CD14-positive monocyte (primary cell): ENCODE measurements around the gene C12orf56. TPM values are rescaled to one million over a fixed set of nuclear protein-coding genes. Genes with fewer than 3 reads are reported as not detected.

ENCODE experiments used
- DNase-seq, 3 donors: peaks; one replicate each; pipeline ENCODE4 v3.0.0-alpha.2; 2011 to 2022
- H2AFZ ChIP-seq: 2 replicates; pipeline ENCODE4 v1.6.0; 2012; ENCODE audit warnings: mild to moderate bottlenecking, low read depth, low read length, inconsistent platforms; ENCODE audit not compliant: insufficient read depth, poor library complexity, severe bottlenecking
- H3K27ac ChIP-seq, 2 donors: 1 replicate in 1 of 2; 2 replicates in 1 of 2; pipeline ENCODE4 v1.5.1; 2012 to 2013; ENCODE audit warnings: low read length in 2 of 2, control low read depth in 1 of 2, inconsistent platforms in 1 of 2, low read depth in 1 of 2, mild to moderate bottlenecking in 1 of 2
- H3K27me3 ChIP-seq, 2 donors: one replicate each; pipeline versions ENCODE4 v1.6.0 to v1.6.1; 2011 to 2013; ENCODE audit warnings: low read length in 2 of 2; ENCODE audit not compliant: control insufficient read depth in 2 of 2, insufficient read depth in 2 of 2
- H3K36me3 ChIP-seq, 2 donors: replicated peaks in 1 of 2; 1 replicate in 1 of 2; 2 replicates in 1 of 2; pipeline versions ENCODE4 v1.5.1 to v1.6.1; 2012 to 2013; ENCODE audit warnings: low read length in 2 of 2, control low read depth in 1 of 2, inconsistent platforms in 1 of 2, mild to moderate bottlenecking in 1 of 2; ENCODE audit not compliant: insufficient read depth in 2 of 2, control insufficient read depth in 1 of 2
- H3K4me1 ChIP-seq, 2 donors: 1 replicate in 1 of 2; 2 replicates in 1 of 2; pipeline versions ENCODE4 v1.5.1 to v1.6.1; 2012 to 2013; ENCODE audit warnings: low read length in 2 of 2, control low read depth in 1 of 2, inconsistent platforms in 1 of 2, mild to moderate bottlenecking in 1 of 2, moderate library complexity in 1 of 2; ENCODE audit not compliant: insufficient read depth in 2 of 2, control insufficient read depth in 1 of 2
- H3K4me2 ChIP-seq: replicated peaks from 2 replicates; pipeline ENCODE3; 2012; ENCODE audit warnings: low read length, moderate library complexity, mild to moderate bottlenecking; ENCODE audit not compliant: poor library complexity, severe bottlenecking; ENCODE audit errors: extremely low read depth
- H3K4me3 ChIP-seq, 3 experiments: fragments of 200-600 bp in 1 of 3; sonication (generic) in 1 of 3; replicated peaks in 1 of 3; 1 replicate in 2 of 3; 2 replicates in 1 of 3; pipeline ENCODE4 v1.5.1; 2011 to 2013; ENCODE audit warnings: low read length in 3 of 3, mild to moderate bottlenecking in 3 of 3, control low read depth in 2 of 3, low read depth in 2 of 3, inconsistent platforms in 1 of 3, moderate library complexity in 1 of 3
- H3K79me2 ChIP-seq: 2 replicates; pipeline ENCODE4 v1.6.0; 2012; ENCODE audit warnings: mild to moderate bottlenecking, control low read depth, inconsistent platforms, low read length, moderate library complexity; ENCODE audit not compliant: insufficient read depth
- H3K9ac ChIP-seq: 2 replicates; pipeline ENCODE4 v1.6.0; 2017; ENCODE audit warnings: low read length, mild to moderate bottlenecking; ENCODE audit not compliant: insufficient read depth, poor library complexity, severe bottlenecking
- H3K9me3 ChIP-seq, 2 donors: replicated peaks in 1 of 2; 1 replicate in 1 of 2; 2 replicates in 1 of 2; pipeline versions ENCODE4 v1.5.1 to v1.6.1; 2012 to 2013; ENCODE audit warnings: low read length in 2 of 2, control low read depth in 1 of 2; ENCODE audit not compliant: control insufficient read depth in 1 of 2, insufficient read depth in 1 of 2
- H4K20me1 ChIP-seq: 2 replicates; pipeline ENCODE4 v1.6.0; 2012; ENCODE audit warnings: mild to moderate bottlenecking, low read length, control low read depth, moderate library complexity; ENCODE audit not compliant: insufficient read depth
- H3K27ac Mint-ChIP-seq, 7 donors: one replicate each; pipeline ENCODE4 v1.8.0; 2020; ENCODE audit warnings: mild to moderate bottlenecking in 7 of 7, mixed read lengths in 7 of 7, moderate library complexity in 6 of 7, inconsistent platforms in 2 of 7
- H3K27me3 Mint-ChIP-seq, 3 donors: one replicate each; pipeline ENCODE4 v1.8.0; 2021 to 2022; ENCODE audit warnings: low read depth in 3 of 3, mild to moderate bottlenecking in 3 of 3, mixed read lengths in 3 of 3, moderate library complexity in 3 of 3, inconsistent platforms in 1 of 3
- H3K36me3 Mint-ChIP-seq, 2 donors: one replicate each; pipeline ENCODE4 v1.8.0; 2020; ENCODE audit warnings: mixed read lengths in 2 of 2, inconsistent platforms in 1 of 2, mild to moderate bottlenecking in 1 of 2
- H3K4me1 Mint-ChIP-seq: one replicate; pipeline ENCODE4 v1.8.0; 2020; ENCODE audit warnings: mild to moderate bottlenecking, mixed read lengths
- H3K4me3 Mint-ChIP-seq, 2 donors: one replicate each; pipeline ENCODE4 v1.8.0; 2020; ENCODE audit warnings: mild to moderate bottlenecking in 2 of 2, mixed read lengths in 2 of 2, moderate library complexity in 1 of 2
- H3K9me3 Mint-ChIP-seq, 7 donors: one replicate each; pipeline ENCODE4 v1.8.0; 2020 to 2022; ENCODE audit warnings: mixed read lengths in 7 of 7, mild to moderate bottlenecking in 6 of 7, moderate library complexity in 6 of 7, inconsistent platforms in 2 of 7
- CTCF ChIP-seq: fragments of 200-600 bp; IDR thresholded peaks from one replicate; pipeline ENCODE4 v1.8.0; 2022; ENCODE audit warnings: antibody characterized with exemption, mild to moderate bottlenecking
- WGBS: methylation state at CpG from one replicate; pipeline ENCODE4 v1.1.5; 2013; ENCODE audit warnings: missing lambda C conversion rate; ENCODE audit not compliant: insufficient coverage; 5-methylcytosine and 5-hydroxymethylcytosine counted together
- intact Hi-C, 2 donors: fragments of 100-400 bp; cut with micrococcal nuclease; formaldehyde crosslinking; loops; one replicate each; pipeline versions ENCODE4 v1.15.0 to v1.15.1; 2023
- polyA plus RNA-seq, 3 donors: library from polyadenylated mRNA; depleted of rRNA in 1 of 3; unstranded in 2 of 3; stranded (reverse) in 1 of 3; fragments of 300-500 nt in 2 of 3; fragments of >200 nt in 1 of 3; fragmentation: Illumina TruSeq in 2 of 3; gene quantifications; 1 replicate in 2 of 3; 2 replicates in 1 of 3; pipeline ENCODE4 v1.2.3, GENCODE V29; 2012 to 2021

C12orf56 gene
- polyA plus RNA-seq, 3 donors: not detected

- Mint-ChIP-seq H3K27ac (no peak overlapping the region), H3K9me3 (peaks cover 0 to 2% (median 0%) of the 10 kb centered on the region in 7 donors), H3K27me3 (peaks cover 0 to 2% (median 0%) of the 10 kb centered on the region in 3 donors), H3K4me3 (no peak overlapping the region), H3K36me3 (no peaks in the 10 kb centered on the region), H3K4me1 (no peaks in the 10 kb centered on the region)
- intact Hi-C loops: no loop called here
- Histone ChIP-seq H3K27ac (no peak overlapping the region), H3K9me3 (no peaks in the 10 kb centered on the region), H3K27me3 (no peaks in the 10 kb centered on the region), H3K36me3 (no peaks in the 10 kb centered on the region), H3K4me3 (no peak overlapping the region), H3K79me2 (no peaks in the 10 kb centered on the region), H3K9ac (no peak overlapping the region), H2AFZ (no peak overlapping the region), H3K4me1 (no peaks in the 10 kb centered on the region), H3K4me2 (no peak overlapping the region), H4K20me1 (no peaks in the 10 kb centered on the region)
- WGBS: 88% methylated on average over 3 of the region's 4 CpGs
- DNase-seq: no peak
- TF ChIP-seq CTCF: no peak
These were observed 104.0 kb downstream of the C12orf56 start for GRCh38 chr12:64286521-64286920.

- H3K4me3 Mint-ChIP-seq: no peak overlapping the region
- H3K4me3 ChIP-seq: no peak overlapping the region
- no CpG with 5 or more reads among the region's 4 CpGs for WGBS
- no peak for DNase-seq
- no peaks in the 10 kb centered on the region for H3K36me3 ChIP-seq
- no peaks in the 10 kb centered on the region for H3K9me3 ChIP-seq
- no peaks in the 10 kb centered on the region for H4K20me1 ChIP-seq
- H3K27me3 ChIP-seq: no peaks in the 10 kb centered on the region
- H3K4me1 ChIP-seq: no peaks in the 10 kb centered on the region
- peaks cover 0 to 2% (median 0%) of the 10 kb centered on the region in 3 donors for H3K27me3 Mint-ChIP-seq
- no peaks in the 10 kb centered on the region for H3K4me1 Mint-ChIP-seq
- TF ChIP-seq CTCF: no peak
- no peak overlapping the region for H3K9ac ChIP-seq
- no peak overlapping the region for H3K4me2 ChIP-seq
- intact Hi-C loops: no loop called here
- H3K79me2 ChIP-seq: no peaks in the 10 kb centered on the region
- no peak overlapping the region for H3K27ac ChIP-seq
- H2AFZ ChIP-seq: no peak overlapping the region
- H3K36me3 Mint-ChIP-seq: no peaks in the 10 kb centered on the region
- H3K9me3 Mint-ChIP-seq: peaks cover 0 to 2% (median 0%) of the 10 kb centered on the region in 7 donors
- no peak overlapping the region for H3K27ac Mint-ChIP-seq
These were observed 106.3 kb downstream of the C12orf56 start for GRCh38 chr12:64284256-64284655.
